Epithelial cell of proximal tubule (primary cell): ENCODE results near the gene CCDC152. TPM values are rescaled to one million over a fixed set of nuclear protein-coding genes. Genes with fewer than 3 reads are reported as not detected.
A peak's percentile ranks its signal among the peaks of the same experiment; 100 is the strongest.
"Not testable (repeated sequence)": the region's sequence is repeated elsewhere in the genome, so short reads cannot be mapped to it uniquely, and the experiment has no call there.

Source experiments
- DNase-seq: peaks from one replicate; pipeline ENCODE4 v3.0.0-alpha.2; 2011; ENCODE audit warnings: low read depth
- H3K4me3 ChIP-seq: 2 replicates; pipeline ENCODE4 v1.5.1; 2011; ENCODE audit warnings: low read depth, mild to moderate bottlenecking, low read length
- CTCF ChIP-seq: conservative IDR thresholded peaks from 2 replicates; pipeline ENCODE4 v1.5.1; 2012; ENCODE audit warnings: low read depth, mild to moderate bottlenecking, low read length
- total RNA-seq: library from RNA; depleted of rRNA; stranded (reverse); fragments of >200 nt; gene quantifications from 2 replicates; pipeline ENCODE4 v1.2.3, GENCODE V29; 2015

Gene CCDC152, protein sequence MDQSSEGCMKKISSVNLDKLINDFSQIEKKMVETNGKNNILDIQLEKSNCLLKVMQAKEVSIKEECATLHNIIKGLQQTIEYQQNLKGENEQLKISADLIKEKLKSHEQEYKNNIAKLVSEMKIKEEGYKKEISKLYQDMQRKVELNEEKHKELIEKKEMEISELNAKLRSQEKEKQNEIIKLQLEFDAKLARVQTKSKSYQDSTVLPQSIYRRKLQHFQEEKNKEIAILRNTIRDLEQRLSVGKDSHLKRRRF
- total RNA-seq: 2.7 TPM in 2 replicates

- no peak for TF ChIP-seq CTCF
- H3K4me3 ChIP-seq: peak within 1 kb of the TSS; percentile 32
- DNase-seq: no peak
Measured at GRCh38 chr5:42756606-42757601, at the start of gene CCDC152. CCDC152 (plus strand) TSS chr5:42756818; CDS start chr5:42759122, 2,304 bp downstream.

- no peak for DNase-seq
- no peak for TF ChIP-seq CTCF
- H3K4me3 ChIP-seq: no peak overlapping the region
Measured at GRCh38 chr5:42715785-42716184, 40.8 kb upstream of the CCDC152 start.

DNA sequence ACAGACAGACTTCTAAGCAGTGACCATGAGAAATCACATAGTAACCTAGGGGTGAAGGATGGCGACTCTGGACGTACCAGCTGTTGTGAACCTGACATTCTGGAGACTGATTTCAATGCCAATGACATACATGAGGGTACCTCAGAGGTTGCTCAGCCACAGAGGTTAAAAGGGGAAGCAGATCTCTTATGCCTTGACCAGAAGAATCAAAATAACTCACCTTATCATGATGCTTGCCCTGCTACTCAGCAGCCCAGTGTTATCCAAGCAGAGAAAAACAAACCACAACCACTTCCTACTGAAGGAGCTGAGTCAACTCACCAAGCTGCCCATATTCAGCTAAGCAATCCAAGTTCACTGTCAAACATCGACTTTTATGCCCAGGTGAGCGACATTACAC is 38.0 kb upstream of the CCDC152 start:
- peak; percentile 12 for DNase-seq
- no peak for TF ChIP-seq CTCF
- H3K4me3 ChIP-seq: no peak overlapping the region

- no peak for TF ChIP-seq CTCF
- DNase-seq: no peak
Measured at GRCh38 chr5:42719034-42719433, 37.6 kb upstream of the CCDC152 start.

GRCh38 chr5:42720251-42720650 is 36.4 kb upstream of the CCDC152 start:
- DNase-seq: no peak
- TF ChIP-seq CTCF: no peak

More at GRCh38 chr5:42719034-42719433, 37.6 kb upstream of the CCDC152 start:
- H3K4me3 ChIP-seq: no peak overlapping the region

DNA sequence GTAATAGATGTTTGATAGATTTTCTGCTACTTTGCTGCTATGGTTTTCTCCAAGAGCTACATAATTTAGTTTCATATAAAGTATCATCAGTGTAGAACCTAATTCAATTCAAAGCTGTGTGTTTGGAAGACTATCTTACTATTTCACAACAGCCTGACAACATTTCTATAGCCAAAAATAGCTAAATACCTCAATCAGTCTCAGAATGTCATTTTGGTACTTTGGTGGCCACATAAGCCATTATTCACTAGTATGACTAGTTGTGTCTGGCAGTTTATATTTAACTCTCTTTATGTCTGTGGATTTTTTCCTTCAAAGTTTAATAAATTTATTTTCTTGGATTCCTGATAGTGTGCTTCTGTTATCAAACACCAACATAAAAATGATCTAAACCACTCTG is 35.1 kb upstream of the CCDC152 start:
- TF ChIP-seq CTCF: no peak
- no peak for DNase-seq
- no peak overlapping the region for H3K4me3 ChIP-seq

More at GRCh38 chr5:42720251-42720650, 36.4 kb upstream of the CCDC152 start:
- H3K4me3 ChIP-seq: no peak overlapping the region

DNA sequence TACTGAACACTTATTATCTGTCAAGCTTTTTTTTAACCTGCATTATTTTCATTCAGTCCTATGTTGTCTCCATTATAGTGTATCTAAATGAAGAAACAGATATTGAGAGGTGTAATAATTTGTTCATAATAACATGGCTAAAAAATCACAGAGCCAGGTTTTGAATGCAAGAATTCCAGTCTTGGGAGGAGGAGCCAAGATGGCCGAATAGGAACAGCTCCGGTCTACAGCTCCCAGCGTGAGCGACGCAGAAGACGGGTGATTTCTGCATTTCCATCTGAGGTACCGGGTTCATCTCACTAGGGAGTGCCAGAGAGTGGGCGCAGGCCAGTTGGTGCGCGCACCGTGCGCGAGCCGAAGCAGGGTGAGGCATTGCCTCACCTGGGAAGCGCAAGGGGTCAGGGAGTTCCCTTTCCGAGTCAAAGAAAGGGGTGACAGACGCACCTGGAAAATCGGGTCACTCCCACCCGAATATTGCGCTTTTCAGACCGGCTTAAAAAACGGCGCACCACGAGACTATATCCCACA is 22.0 kb upstream of the CCDC152 start:
- not testable (repeated sequence) for DNase-seq

More for the DNA sequence above, 22.0 kb upstream of the CCDC152 start:
- not testable (repeated sequence) for H3K4me3 ChIP-seq
